HG02798 (cell line): Measurements from ENCODE around the gene ZNF28.
"Not testable (repeated sequence)": the region's sequence is repeated elsewhere in the genome, so short reads cannot be mapped to it uniquely, and the experiment has no call there.

ENCODE experiments used
- ATAC-seq: cut with Tn5 transposase; IDR thresholded peaks from one replicate; pipeline ENCODE4 v1.9.1; 2021; ENCODE audit warnings: mild to moderate bottlenecking; ENCODE audit not compliant: unreplicated experiment, poor library complexity

Gene ZNF28

DNA sequence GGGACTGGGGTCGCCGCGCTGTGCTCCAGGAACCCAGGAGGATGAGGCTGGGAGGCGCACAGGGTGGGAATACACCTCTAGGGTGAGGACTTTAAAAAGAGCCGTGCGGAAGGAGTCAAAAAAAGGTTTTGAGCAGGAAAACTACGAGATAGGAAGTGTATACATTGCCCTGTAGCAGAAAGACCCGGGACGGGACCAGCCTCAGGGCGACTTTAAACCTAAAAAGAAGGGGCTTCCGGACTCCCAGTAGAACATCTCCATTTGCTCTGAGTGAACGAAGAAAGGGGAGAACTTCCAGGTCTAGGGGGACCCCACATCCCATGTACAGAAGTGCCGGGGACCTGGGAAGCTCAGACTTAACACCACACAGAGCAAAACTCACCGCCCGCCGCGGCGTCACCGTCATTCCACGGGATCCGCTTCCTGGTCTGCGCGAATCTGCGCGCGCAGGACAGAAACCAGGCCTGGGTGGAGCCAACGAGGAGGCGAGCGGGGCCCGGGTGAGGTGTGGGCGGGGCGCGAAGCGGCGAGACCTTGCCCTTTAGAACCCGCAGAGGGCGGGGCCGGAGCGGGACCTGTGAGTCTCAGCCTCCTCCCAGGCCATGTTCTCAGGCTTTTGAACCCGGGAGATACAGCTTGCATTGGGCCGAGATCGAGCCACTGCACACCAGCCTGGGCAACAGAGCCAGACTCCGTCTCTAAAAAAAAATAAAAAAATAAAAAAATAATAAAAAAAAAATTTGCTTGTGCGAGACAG lies at the start of gene ZNF28:
TSS of gene ZNF28 (minus strand) at position 430 of the 757 bp plus-strand sequence. CDS start 3,675 bp downstream, outside the sequence.
- ATAC-seq = peak; percentile 100

DNA sequence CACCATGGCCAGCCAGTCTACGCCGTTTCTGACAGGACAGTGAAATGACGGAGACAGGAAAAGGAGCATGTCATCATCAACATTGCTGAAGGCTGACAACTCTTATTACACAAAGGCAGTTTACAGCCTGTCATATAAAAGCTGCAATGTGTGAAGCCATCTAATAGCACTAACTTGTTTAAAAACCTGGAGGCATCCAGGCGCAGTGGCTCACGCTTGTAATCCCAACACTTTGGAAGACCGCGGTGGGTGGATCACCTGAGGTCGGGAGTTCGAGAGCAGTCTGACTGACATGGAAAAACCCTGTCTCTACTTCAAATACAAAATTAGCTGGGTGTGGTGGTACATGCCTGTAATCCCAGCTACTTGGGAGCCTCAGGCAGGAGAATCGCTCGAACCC lies 46.6 kb upstream of the ZNF28 start:
- ATAC-seq = not testable (repeated sequence)

GRCh38 chr19:52857378-52858191 lies 36.2 kb upstream of the ZNF28 start, which contains the start of gene ZNF468:
Gene ZNF468, minus strand, starts transcription at chr19:52857619. Its CDS starts 3,347 bp downstream, at chr19:52854272.
- ATAC-seq = peak; percentile 98

DNA sequence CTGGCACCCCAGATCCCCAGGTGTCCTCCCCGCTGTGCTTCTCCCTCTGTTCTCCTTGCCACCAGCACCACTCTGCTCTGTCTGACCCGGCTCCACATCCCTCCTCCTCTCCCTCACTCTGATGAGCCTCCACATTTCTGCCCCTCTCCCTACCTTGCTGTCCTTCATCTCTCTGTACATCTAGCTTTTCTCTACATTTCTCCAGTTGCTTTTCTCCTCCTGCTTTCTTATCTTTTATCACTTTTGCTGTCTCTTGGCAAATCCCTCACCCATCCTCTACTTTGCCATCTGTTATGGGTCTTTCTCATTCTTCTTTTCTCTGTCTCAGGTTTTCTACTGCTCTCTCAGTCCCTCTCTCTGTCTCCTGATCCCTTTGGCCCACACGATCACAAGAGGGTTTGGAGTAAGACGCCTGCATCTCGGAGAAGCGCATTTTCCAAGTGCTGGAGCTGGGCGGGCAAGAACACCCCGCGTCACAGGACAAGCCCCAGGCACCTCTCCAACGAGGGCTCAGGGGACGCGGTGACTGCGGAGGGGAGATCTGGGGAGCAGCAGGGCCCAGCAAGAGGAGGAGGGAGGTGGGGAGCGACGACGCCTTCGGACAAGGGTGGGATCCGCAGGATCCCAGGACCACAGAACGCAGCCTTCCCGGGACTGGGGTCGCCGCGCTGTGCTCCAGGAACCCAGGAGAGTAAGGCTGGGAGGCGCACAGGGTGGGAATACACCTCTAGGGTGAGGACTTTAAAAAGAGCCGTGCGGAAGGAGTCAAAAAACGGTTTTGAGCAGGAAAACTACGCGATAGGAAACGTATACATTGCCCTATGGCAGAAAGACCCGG lies 35.3 kb upstream of the ZNF28 start:
- peak; percentile 3 for ATAC-seq

DNA sequence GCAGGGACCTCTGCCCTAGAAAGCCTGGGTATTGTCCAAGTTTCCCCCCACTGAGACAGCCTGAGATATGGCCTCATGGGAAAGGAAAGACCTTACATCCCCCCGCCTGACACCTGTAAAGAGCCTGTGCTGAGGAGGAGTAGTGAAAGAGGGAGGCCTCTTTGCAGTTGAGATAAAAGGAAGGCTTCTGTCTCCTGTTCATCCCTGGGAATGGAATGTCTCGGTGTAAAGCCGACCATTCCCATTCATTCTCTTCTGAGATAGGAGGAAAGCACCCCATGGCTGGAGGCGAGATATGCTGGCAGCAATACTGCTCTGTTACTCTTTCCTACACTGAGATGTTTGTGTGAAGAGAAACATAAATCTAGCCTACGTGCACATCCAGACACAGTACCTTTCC lies 25.9 kb upstream of the ZNF28 start:
- ATAC-seq = not testable (repeated sequence)

DNA sequence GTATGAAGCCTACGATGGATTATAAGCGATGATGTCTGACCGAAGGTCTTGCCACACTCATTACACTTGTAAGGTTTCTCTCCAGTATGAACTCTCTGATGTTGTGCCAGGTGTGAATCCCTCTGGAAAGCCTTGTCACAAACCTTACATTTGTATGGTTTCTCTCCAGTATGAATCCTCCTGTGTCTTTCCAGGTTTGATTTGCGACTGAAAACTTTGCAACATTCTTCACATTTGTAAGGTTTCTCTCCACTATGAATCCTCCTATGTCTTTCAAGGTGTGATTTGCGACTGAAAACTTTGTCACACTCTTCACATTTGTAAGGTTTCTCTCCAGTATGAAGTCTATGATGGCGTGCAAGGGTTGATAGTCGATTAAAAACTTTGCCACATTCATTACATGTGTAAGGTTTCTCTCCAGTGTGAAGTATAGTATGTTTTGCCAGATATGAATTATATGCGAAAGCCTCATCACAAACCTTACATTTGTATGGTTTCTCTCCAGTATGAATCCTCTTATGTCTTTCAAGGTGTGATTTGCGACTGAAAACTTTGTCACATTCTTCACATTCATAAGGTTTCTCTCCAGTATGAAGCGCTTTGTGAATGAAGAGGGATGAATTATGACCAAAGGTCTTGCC lies 19.5 kb upstream of the ZNF28 start:
- not testable (repeated sequence) for ATAC-seq

DNA sequence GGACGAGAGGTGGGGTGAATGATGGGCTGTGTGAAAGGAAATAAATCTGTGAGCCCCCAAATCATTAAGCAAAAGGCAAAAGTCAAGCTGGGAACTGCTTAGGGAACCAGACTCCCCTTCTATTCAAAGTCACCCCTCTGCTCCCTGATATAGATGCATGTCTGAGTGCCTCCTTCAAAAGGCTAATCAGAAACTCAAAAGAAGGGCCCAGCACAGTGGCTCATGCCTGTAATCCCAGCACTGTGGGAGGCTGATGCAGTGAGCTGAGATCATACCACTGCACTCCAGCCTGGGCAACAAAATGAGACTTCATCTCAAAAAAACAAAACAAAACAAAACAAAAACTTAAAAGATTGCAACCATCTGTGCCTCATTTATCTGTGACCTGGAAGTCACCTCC lies 12.9 kb upstream of the ZNF28 start:
- ATAC-seq = not testable (repeated sequence)

GRCh38 chr19:52833541-52833940 lies 12.1 kb upstream of the ZNF28 start:
- ATAC-seq = not testable (repeated sequence)

DNA sequence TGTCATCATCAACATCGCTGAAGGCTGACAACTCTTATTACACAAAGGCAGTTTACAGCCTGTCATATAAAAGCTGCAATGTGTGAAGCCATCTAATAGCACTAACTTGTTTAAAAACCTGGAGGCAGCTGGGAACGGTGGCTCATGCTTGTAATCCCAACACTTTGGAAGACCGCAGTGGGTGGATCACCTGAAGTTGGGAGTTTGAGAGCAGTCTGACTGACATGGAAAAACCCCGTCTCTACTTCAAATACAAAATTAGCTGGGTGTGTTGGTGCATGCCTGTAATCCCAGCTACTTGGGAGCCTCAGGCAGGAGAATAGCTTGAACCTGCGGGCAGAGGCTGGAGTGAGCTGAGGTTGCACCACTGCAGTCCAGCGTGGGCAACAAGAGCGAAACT lies 8.4 kb upstream of the ZNF28 start:
- not testable (repeated sequence) for ATAC-seq

GRCh38 chr19:52825765-52826164 lies 4.3 kb upstream of the ZNF28 start:
- no peak for ATAC-seq

DNA sequence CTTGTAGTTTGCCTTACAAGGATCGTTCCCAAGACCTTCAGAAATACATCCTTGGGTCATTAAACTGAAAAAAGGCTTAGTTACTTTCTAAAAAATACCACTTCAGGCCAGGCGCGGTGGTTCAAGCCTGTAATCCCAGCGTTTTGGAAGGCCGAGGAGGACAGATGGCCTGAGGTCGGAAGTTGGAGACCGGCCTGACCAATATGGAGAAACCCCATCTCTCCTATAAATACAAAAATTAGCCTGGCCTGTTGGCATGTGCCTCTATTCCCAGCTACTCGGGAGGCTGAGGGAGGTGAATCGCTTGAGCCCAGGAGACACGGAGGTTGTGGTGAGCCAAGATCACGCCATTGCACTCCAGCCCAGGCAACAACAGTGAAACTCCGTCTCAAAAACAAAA lies 2.2 kb upstream of the ZNF28 start:
- ATAC-seq = no peak

GRCh38 chr19:52820472-52821203 lies 795 bp downstream of the ZNF28 start:
- peak; percentile 27 for ATAC-seq

DNA sequence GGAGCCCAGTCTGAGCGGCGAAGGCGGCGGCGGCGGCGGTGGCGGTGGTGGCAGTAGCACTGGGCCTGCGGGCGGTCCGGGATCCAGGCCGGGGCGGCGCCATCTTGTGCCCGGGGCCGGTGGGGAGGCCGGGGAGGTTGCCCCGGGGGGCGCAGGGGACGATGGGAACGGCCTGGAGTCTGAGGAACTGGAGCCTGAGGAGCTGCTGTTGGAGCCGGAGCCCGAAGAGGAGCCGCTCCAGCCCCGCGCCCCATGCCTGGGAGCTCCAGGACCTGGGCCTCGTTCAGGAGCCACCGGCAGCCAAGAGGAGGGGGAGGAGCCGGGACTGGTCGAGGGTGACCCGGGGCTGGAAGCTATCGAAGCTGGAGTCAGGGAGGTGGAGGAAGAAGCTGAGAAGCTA lies 11.6 kb downstream of the ZNF28 start:
- ATAC-seq = no peak

- ATAC-seq = not testable (repeated sequence)
These were observed 21.3 kb downstream of the ZNF28 start for GRCh38 chr19:52799950-52800640.

- ATAC-seq = no peak
These were observed 32.0 kb downstream of the ZNF28 start for GRCh38 chr19:52789440-52789839.

- ATAC-seq = peak; percentile 94
These were observed 34.7 kb downstream of the ZNF28 start, which contains the start of gene ZNF600 for GRCh38 chr19:52786464-52787354. Gene ZNF600, minus strand, starts transcription at chr19:52786791. Its CDS starts 7,903 bp downstream, at chr19:52778888.

DNA sequence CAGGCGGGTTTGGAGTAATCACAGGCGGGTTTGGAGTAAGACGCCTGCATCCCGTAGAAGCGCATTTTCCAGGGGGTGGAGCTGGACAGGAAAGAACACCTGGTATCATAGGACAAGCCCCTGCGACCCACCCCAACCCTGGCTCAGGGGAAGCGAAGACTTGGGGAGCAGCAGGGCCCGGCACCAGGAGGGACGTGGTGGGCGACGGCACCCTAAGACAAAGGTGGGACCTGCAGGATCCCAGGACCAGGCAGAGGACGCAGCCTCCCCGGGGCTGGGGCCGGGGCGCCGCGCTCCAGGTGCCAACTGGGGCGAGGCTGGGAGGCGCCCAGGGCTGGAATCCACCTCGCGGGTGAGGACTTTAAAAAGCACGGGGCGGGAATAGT lies 35.4 kb downstream of the ZNF28 start:
- ATAC-seq = peak; percentile 16

- ATAC-seq = no peak
These were observed 35.9 kb downstream of the ZNF28 start for GRCh38 chr19:52785506-52785905.
